ENCODE results near the gene IL5. TPM values are rescaled to one million over a fixed set of nuclear protein-coding genes. Genes with fewer than 3 reads are reported as not detected.
"Not testable (repeated sequence)": the region's sequence is repeated elsewhere in the genome, so short reads cannot be mapped to it uniquely, and the experiment has no call there.

IL5 gene
- total and polyA plus RNA-seq, 2 experiments from 2014 or later, result not detected

GRCh38 chr5:132549576-132549975 is 6.3 kb upstream of the IL5 start (continued):
- TF ChIP-seq ETS1 (IDR thresholded peaks at IDR 0.05) (no peak), CREB1 (CRISPR knock-in tag; IDR thresholded peaks at IDR 0.05; ENCODE audit: low read depth) (no peak), CTCF (conservative IDR thresholded peaks at IDR 0.05; ENCODE audit: low read depth in 2 of 2) (no peak), REST (IDR thresholded peaks at IDR 0.05; ENCODE audit: unreplicated experiment) (no peak), EZH2phosphoT487 (IDR thresholded peaks at IDR 0.05; ENCODE audit: unreplicated experiment) (no peak)

GRCh38 chr5:132548834-132549233 is 5.5 kb upstream of the IL5 start:
- not testable (repeated sequence) for H3K36me3 ChIP-seq (ENCODE audit: insufficient read depth); H3K4me3 ChIP-seq; H3K27ac ChIP-seq (ENCODE audit: low read depth); H3K36me3 Mint-ChIP-seq (ENCODE audit: low read depth); H3K27ac Mint-ChIP-seq; H3K4me2 ChIP-seq; H3K4me3 Mint-ChIP-seq; ATAC-seq; DNase-seq (ENCODE audit: low spot score); H4K20me1 ChIP-seq (replicated peaks; ENCODE audit: insufficient read depth); H3K27me3 ChIP-seq (ENCODE audit: insufficient read depth); H3K4me1 Mint-ChIP-seq; H3K79me2 ChIP-seq (replicated peaks; ENCODE audit: insufficient read depth); H3K9me3 Mint-ChIP-seq; H2AFZ ChIP-seq; H3K27me3 Mint-ChIP-seq (ENCODE audit: insufficient read depth, low read depth, poor library complexity); H3K9me2 ChIP-seq (ENCODE audit: insufficient read depth); H3F3A ChIP-seq (replicated peaks; ENCODE audit: low read depth); H3K4me1 ChIP-seq (ENCODE audit: insufficient read depth)

GRCh38 chr5:132547269-132547668 is 3.9 kb upstream of the IL5 start:
- ATAC-seq (no peak), DNase-seq (ENCODE audit: low spot score) (no peak)
- Histone ChIP-seq H3K27ac (ENCODE audit: low read depth) (no peak overlapping the region), H3K4me1 (ENCODE audit: insufficient read depth) (no peaks in the 10 kb centered on the region), H3K9me2 (ENCODE audit: insufficient read depth) (no peaks in the 10 kb centered on the region), H3K4me2 (no peak overlapping the region), H3K27me3 (ENCODE audit: insufficient read depth) (no peaks in the 10 kb centered on the region), H3F3A (replicated peaks; ENCODE audit: low read depth) (no peaks in the 10 kb centered on the region), H4K20me1 (replicated peaks; ENCODE audit: insufficient read depth) (no peaks in the 10 kb centered on the region), H3K4me3 (no peak overlapping the region), H2AFZ (no peak overlapping the region), H3K36me3 (ENCODE audit: insufficient read depth) (no peaks in the 10 kb centered on the region), H3K79me2 (replicated peaks; ENCODE audit: insufficient read depth) (no peaks in the 10 kb centered on the region)
- H3K4me3 Mint-ChIP-seq, result no peak overlapping the region
- no peaks in the 10 kb centered on the region for H3K36me3 Mint-ChIP-seq (ENCODE audit: low read depth)
- H3K27ac Mint-ChIP-seq, result no peak overlapping the region
- no peaks in the 10 kb centered on the region for H3K9me3 Mint-ChIP-seq
- H3K27me3 Mint-ChIP-seq (ENCODE audit: insufficient read depth, low read depth, poor library complexity), result peaks cover 6% of the 10 kb centered on the region
- H3K4me1 Mint-ChIP-seq, result no peaks in the 10 kb centered on the region
- TF ChIP-seq STAT1 (IDR thresholded peaks at IDR 0.05; ENCODE audit: unreplicated experiment), result no peak
- no peak for TF ChIP-seq EZH2 (IDR thresholded peaks at IDR 0.05; ENCODE audit: low read depth, unreplicated experiment)
- TF ChIP-seq ETS1 (IDR thresholded peaks at IDR 0.05), result no peak
